ENCODE data around the gene NPDC1.

DNA sequence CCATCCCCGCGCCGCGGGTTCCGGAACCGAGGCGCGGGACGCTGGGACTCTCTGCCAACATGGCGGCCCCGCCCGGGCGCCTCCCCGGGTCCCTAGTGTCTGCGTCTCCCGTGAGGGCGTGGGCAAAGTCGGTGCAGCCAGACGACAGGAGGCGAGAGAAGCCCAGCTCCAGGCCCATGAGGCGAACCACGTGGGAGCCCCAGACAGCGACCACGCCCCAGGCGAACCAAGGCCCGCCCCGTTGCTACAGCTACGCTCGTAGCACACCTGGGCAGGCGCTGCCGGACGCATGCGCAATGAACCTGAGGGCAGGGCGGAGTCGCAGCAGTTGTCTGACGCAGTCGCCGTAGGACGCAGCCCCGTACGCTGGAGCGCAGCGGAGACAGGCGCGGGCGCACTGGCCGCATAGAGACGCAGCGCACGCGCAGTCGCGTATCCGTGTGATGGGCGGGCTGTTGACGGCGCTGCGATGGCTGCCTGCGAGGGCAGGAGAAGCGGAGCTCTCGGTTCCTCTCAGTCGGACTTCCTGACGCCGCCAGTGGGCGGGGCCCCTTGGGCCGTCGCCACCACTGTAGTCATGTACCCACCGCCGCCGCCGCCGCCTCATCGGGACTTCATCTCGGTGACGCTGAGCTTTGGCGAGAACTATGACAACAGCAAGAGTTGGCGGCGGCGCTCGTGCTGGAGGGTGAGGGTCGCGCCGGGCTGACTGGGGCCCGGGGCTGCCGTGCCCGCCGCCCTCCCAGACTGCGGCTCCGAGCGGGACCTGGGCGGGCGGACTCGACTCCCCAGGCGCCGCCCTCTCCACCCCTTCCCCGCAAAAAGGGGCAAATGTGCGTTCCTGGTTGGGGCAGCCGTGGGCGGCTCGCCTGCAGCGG, 40.8 kb upstream of the NPDC1 start, which contains the start of gene MAN1B1:
- peak; percentile 80 for TF ChIP-seq POLR2A (IDR thresholded peaks at IDR 0.05; ENCODE audit: low read length)
- TF ChIP-seq GATA1 (IDR thresholded peaks at IDR 0.05; ENCODE audit: low read depth, low read length), result no peak
